Subcutaneous adipose tissue (tissue), 4 donors: ENCODE data around the gene ADAMTS3. TPM values are rescaled to one million over a fixed set of nuclear protein-coding genes. Genes with fewer than 3 reads are reported as not detected.

ENCODE experiments used
- total RNA-seq, 4 donors: library from RNA; depleted of rRNA; stranded (reverse); fragments of >200 nt; gene quantifications; one replicate each; pipeline ENCODE4 v1.1.0, GENCODE V29; 2016
- TF ChIP-seq, protein P1 (sequence below): fragments of 450-650 bp; IDR thresholded peaks from one replicate; pipeline ENCODE4 v1.5.1; 2016; ENCODE audit warnings: low read depth, mild to moderate bottlenecking, control low read depth, antibody characterized with exemption, moderate library complexity

ADAMTS3 gene
- total RNA-seq, 4 donors from 2014 or later: 1.3 to 4.4 (median 1.8) TPM

DNA sequence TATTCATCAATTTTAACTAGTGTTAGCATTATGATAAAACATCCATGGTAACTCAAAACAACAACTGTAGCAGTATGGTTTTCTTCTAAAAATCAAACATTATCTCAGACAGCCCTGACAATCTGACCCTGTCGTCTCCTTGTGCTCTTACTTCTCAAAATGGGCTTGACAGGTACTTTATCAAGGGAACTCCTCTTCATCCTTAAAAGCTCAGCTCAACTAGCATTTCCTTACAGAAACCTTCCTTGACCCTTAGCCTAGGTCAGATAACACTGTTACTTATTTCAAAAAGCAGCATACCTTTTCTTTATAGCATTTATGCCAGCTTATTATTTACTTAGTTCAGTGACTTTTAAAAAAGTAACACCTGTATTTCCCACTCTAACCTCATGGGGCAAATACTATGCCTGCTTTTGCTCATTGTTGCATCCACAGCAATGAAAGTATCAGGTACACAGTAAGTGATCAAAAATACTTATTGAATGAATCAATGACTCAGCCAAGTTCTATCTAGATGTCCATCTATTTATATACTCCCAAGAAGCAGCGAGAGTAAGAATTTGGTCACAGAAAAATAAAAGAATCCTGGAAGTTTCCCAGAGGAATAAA lies 41.9 kb downstream of the ADAMTS3 start:
- TF ChIP-seq, protein P1, sequence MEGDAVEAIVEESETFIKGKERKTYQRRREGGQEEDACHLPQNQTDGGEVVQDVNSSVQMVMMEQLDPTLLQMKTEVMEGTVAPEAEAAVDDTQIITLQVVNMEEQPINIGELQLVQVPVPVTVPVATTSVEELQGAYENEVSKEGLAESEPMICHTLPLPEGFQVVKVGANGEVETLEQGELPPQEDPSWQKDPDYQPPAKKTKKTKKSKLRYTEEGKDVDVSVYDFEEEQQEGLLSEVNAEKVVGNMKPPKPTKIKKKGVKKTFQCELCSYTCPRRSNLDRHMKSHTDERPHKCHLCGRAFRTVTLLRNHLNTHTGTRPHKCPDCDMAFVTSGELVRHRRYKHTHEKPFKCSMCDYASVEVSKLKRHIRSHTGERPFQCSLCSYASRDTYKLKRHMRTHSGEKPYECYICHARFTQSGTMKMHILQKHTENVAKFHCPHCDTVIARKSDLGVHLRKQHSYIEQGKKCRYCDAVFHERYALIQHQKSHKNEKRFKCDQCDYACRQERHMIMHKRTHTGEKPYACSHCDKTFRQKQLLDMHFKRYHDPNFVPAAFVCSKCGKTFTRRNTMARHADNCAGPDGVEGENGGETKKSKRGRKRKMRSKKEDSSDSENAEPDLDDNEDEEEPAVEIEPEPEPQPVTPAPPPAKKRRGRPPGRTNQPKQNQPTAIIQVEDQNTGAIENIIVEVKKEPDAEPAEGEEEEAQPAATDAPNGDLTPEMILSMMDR: no peak

DNA sequence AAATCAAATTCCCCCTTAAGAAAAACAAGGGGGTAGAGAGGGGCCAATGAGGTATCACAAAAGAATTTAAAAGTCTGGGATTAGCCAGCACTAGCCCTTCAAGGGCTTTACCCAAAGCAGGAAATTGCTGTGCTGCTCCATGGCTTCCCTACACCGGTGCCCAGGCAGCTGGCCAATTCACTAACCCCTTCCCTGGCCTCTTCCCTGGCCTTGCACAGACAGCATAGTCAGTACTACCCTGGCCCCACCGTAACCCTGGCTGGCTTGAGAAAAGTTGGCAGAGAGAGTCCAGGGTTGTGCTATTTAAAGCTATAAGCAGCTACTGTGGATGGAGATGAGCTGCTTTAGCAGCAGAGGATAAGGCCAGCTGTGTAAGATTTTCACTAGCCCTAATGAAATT lies 43.1 kb downstream of the ADAMTS3 start:
- TF ChIP-seq, protein P1: no peak

DNA sequence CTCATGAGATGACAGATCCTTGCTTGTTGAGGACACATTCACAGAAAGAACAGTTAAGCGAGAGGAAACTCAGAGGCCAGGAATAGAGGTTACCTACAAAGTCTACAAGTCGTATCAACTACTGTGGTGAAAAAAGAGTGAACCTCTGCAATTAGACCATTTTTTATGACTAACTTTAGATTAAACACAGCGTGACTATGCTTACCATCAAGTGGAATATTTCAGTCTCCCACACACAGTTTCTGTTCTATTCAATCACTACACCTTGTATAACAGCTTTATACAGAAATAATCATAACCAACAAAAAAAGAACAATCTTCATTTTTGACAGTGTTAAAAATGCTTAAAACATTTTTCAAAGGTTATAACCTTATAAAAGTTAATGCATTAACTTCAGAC lies 46.6 kb downstream of the ADAMTS3 start:
- TF ChIP-seq, protein P1: no peak

DNA sequence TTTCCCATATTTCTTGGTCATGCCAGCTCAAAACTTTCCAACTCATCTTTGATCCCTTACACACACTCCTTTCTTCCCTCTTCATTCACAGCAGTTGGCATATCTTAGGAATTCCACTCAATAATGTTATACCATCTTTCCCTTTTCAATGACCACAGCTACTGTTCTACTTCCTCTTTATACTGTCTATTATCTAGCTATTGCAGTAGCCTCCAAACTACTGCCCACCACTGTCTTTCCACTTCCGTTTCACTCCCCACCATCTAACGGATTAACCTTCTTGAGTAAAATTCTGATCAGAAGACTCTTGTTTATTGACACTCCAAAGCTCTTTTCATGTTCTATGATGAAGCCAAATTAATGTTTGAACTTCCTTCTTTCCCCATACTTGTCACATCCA lies 55.8 kb downstream of the ADAMTS3 start:
- TF ChIP-seq, protein P1: no peak

DNA sequence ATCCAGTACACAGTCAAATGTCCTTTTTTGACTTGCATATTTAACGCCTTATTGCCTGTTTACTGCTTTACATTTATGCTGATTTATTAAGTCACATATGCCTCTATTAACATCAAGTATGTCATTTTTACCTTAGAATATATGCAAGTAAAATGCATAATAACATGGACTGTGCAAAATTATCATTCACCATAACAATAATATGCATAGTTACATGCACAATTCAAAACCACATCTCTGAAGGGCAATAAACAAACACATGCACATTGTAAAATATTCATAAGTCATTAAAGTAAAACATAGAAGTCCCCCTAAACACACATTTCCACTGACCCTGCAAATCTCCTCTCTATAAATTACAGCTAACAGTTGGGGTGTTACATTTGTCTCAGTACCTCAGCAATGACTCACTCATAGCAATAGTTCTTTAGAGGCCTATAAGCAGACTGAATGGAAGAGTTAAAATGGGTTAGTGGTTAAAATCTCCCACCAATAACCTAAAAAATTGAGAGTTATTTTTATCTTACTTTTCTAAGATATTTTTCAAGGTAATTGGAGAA lies 61.1 kb downstream of the ADAMTS3 start:
- TF ChIP-seq, protein P1: no peak

DNA sequence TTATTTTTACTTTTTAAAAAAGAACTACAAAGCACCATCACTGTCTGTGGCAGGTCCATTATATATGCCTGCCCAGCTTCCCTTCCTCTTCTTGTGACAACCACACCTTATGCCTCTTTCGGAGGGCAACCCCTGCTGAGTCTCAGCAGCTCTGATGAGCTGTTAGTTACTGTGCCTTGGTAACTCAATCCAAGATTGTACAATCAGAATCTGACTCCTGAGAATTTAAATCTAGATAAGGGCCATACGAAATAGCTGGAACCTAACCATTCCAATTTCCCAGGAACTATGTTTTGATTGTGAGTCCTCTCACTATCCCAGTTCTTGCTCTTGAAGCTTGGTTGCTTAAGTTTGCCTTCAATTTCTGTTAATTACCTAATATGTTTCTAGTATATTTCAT lies 61.9 kb downstream of the ADAMTS3 start:
- TF ChIP-seq, protein P1: no peak

DNA sequence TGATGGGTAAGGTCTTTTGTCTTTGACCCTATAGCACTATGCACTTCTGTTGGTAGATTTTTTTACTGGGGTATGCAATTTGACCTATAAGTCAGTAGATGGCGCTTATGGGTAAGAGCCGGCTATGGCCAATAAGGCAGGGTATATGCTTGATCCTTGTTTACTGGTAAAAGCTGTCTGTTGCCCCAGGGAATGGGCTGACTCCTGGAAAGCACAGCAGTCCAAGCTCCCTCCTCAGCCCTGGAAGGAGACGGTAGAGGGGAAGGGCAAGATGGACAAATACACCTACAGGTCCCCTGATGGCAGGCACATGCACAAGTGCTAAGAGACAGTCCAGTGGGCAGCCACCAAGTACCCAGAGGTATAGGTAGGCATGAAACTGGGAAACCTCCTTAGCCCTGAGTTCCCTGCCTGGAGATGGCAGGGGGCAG lies 63.7 kb downstream of the ADAMTS3 start:
- TF ChIP-seq, protein P1: no peak
